GM20000 (cell line): Measurements from ENCODE around the gene PARD3.

ENCODE experiments used
- DNase-seq: peaks from one replicate; pipeline ENCODE4 v3.0.0; 2012; ENCODE audit warnings: low spot score
- CTCF ChIP-seq: IDR thresholded peaks from 2 replicates; pipeline ENCODE4 v1.5.1; 2012; ENCODE audit warnings: mild to moderate bottlenecking, control low read depth; ENCODE audit errors: extremely low read depth, missing control alignments

The PARD3 gene

GRCh38 chr10:34119456-34119855 is 695.6 kb downstream of the PARD3 start:
- DNase-seq = no peak
- TF ChIP-seq CTCF = peak; percentile 8

GRCh38 chr10:34116681-34117271 is 698.3 kb downstream of the PARD3 start:
- no peak for DNase-seq
- no peak for TF ChIP-seq CTCF

GRCh38 chr10:34116220-34116641 is 698.9 kb downstream of the PARD3 start:
- no peak for DNase-seq
- no peak for TF ChIP-seq CTCF

GRCh38 chr10:34114914-34115313 is 700.2 kb downstream of the PARD3 start:
- no peak for TF ChIP-seq CTCF
- DNase-seq = no peak

- no peak for TF ChIP-seq CTCF
- DNase-seq = no peak
Observed at GRCh38 chr10:34113504-34114225, 701.4 kb downstream of the PARD3 start.

GRCh38 chr10:34112171-34112782 is 702.8 kb downstream of the PARD3 start:
- no peak for TF ChIP-seq CTCF
- no peak for DNase-seq

GRCh38 chr10:34111179-34111578 is 703.9 kb downstream of the PARD3 start:
- DNase-seq = no peak
- TF ChIP-seq CTCF = no peak
